SK-N-SH treated with all-trans-retinoic acid at 6 μM for 48 hours (cell line): Measurements from ENCODE around the gene MAGI3.

Experiments
- ATAC-seq: fragments of 200-7000 bp; cut with Tn5 transposase; 3 replicates; pipeline ENCODE4 v1.9.1; 2020; ENCODE audit warnings: mild to moderate bottlenecking, moderate library complexity
- ARNTL ChIP-seq: fragments of 450-650 bp; formaldehyde crosslinking; IDR thresholded peaks from 2 replicates; pipeline ENCODE4 v1.5.0; 2020; ENCODE audit warnings: low read depth, mild to moderate bottlenecking, moderate library complexity, borderline replicate concordance
- CSDC2 ChIP-seq: fragments of 250-450 bp; sonication (Bioruptor Pico); IDR thresholded peaks from 2 replicates; pipeline ENCODE4 v1.5.0; 2020; ENCODE audit warnings: mild to moderate bottlenecking, moderate library complexity
- ESRRG ChIP-seq: fragments of 250-450 bp; sonication (Bioruptor Pico); IDR thresholded peaks from 2 replicates; pipeline ENCODE4 v1.6.1; 2021; ENCODE audit warnings: mild to moderate bottlenecking
- GLIS3 ChIP-seq: fragments of 250-450 bp; sonication (Bioruptor Pico); IDR thresholded peaks from 2 replicates; pipeline ENCODE4 v1.5.0; 2020; ENCODE audit warnings: mild to moderate bottlenecking, moderate library complexity
- ISL1 ChIP-seq: fragments of 250-450 bp; sonication (Bioruptor Pico); IDR thresholded peaks from 2 replicates; pipeline ENCODE4 v2.1.2; 2022; ENCODE audit warnings: mild to moderate bottlenecking, moderate library complexity
- OSR1 ChIP-seq: fragments of 250-450 bp; sonication (Bioruptor Pico); IDR thresholded peaks from 2 replicates; pipeline ENCODE4 v1.8.0; 2022; ENCODE audit warnings: moderate library complexity, mild to moderate bottlenecking, inconsistent platforms
- PPARA ChIP-seq: fragments of 250-450 bp; sonication (Bioruptor Pico); IDR thresholded peaks from 2 replicates; pipeline ENCODE4 v1.5.0; 2020; ENCODE audit warnings: mild to moderate bottlenecking, borderline replicate concordance
- RARB ChIP-seq: fragments of 250-450 bp; sonication (Bioruptor Pico); IDR thresholded peaks from 2 replicates; pipeline ENCODE4 v1.8.0; 2021; ENCODE audit warnings: mild to moderate bottlenecking, moderate library complexity
- SNAI2 ChIP-seq: fragments of 250-450 bp; sonication (Bioruptor Pico); IDR thresholded peaks from 2 replicates; pipeline ENCODE4 v1.5.0; 2020; ENCODE audit warnings: mild to moderate bottlenecking, moderate library complexity
- TCF4 ChIP-seq: fragments of 250-450 bp; sonication (Bioruptor Pico); IDR thresholded peaks from 2 replicates; pipeline ENCODE4 v1.8.0; 2021; ENCODE audit warnings: mild to moderate bottlenecking, moderate library complexity, borderline replicate concordance
- TOX ChIP-seq: fragments of 250-450 bp; sonication (Bioruptor Pico); IDR thresholded peaks from 2 replicates; pipeline ENCODE4 v1.8.0; 2021; ENCODE audit warnings: mild to moderate bottlenecking, moderate library complexity, borderline replicate concordance
- ZC3H10 ChIP-seq: fragments of 250-450 bp; sonication (Bioruptor Pico); IDR thresholded peaks from 2 replicates; pipeline ENCODE4 v1.5.1; 2021; ENCODE audit warnings: mild to moderate bottlenecking, moderate library complexity
- ZFP3 ChIP-seq: fragments of 250-450 bp; sonication (Bioruptor Pico); IDR thresholded peaks from 2 replicates; pipeline ENCODE4 v1.5.0; 2020; ENCODE audit warnings: mild to moderate bottlenecking, moderate library complexity
- ZFP30 ChIP-seq: fragments of 450-650 bp; formaldehyde crosslinking; IDR thresholded peaks from 2 replicates; pipeline ENCODE4 v1.5.0; 2022; ENCODE audit warnings: mild to moderate bottlenecking, moderate library complexity
- ZNF565 ChIP-seq: fragments of 450-650 bp; formaldehyde crosslinking; conservative IDR thresholded peaks from 2 replicates; pipeline ENCODE4 v1.5.0; 2020; ENCODE audit warnings: low read depth, mild to moderate bottlenecking, moderate library complexity
- ZNF70 ChIP-seq: fragments of 450-650 bp; formaldehyde crosslinking; IDR thresholded peaks from 2 replicates; pipeline ENCODE4 v1.5.0; 2020; ENCODE audit warnings: mild to moderate bottlenecking, moderate library complexity
- ZNF8 ChIP-seq: fragments of 450-650 bp; formaldehyde crosslinking; IDR thresholded peaks from 2 replicates; pipeline ENCODE4 v1.5.0; 2020; ENCODE audit warnings: mild to moderate bottlenecking, moderate library complexity
- TF ChIP-seq, protein P1 (sequence below): fragments of 250-450 bp; sonication (Bioruptor Pico); IDR thresholded peaks from 2 replicates; pipeline ENCODE4 v1.5.1; 2020; ENCODE audit warnings: low read depth, mild to moderate bottlenecking, moderate library complexity
- TF ChIP-seq, protein P2 (sequence below): fragments of 250-450 bp; sonication (Bioruptor Pico); IDR thresholded peaks from 2 replicates; pipeline ENCODE4 v1.8.0; 2021; ENCODE audit warnings: low read depth, mild to moderate bottlenecking, moderate library complexity, borderline replicate concordance
- TF ChIP-seq, protein P3 (sequence below): fragments of 250-450 bp; sonication (Bioruptor Pico); IDR thresholded peaks from 2 replicates; pipeline ENCODE4 v1.8.0; 2020; ENCODE audit warnings: mild to moderate bottlenecking, moderate library complexity, borderline replicate concordance
- TF ChIP-seq, protein P4 (sequence below): fragments of 250-450 bp; sonication (Bioruptor Pico); IDR thresholded peaks from 2 replicates; pipeline ENCODE4 v1.5.1; 2021; ENCODE audit warnings: mild to moderate bottlenecking, moderate library complexity

The MAGI3 gene

DNA sequence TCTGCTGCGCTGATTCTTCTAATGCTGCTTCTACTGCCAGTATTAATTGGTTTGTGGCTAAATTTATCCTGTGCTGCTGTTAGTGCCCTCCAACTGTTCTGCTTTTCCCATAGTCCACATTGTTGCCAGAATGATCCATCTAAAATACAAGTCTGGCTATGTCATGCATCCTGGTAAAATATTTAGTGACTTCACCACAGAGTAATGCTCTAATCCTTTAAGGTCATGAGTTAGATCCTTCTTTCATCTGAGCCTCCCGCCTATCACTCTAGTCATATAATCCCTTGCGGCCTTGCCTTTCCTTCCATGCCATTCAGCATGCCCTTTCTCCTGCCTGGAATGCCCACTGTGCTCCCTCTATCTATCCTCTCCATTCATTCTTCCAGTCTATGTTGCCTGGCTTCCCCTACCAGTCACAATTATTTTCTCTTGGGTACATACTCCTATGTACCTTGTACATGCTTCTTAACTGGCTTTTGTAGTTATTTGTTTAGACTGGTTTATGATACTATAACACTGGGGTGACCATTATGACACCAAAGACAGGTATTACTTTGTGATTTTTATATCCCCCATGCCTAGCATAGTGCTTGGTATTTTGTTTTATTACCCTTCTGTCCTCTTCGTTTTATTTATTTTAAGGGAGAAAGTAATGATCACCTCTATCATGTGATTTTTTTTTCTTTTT is 144.0 kb downstream of the MAGI3 start:
- TF ChIP-seq CSDC2 (CRISPR knock-in tag) (0 out of 2 replicates have a peak, but pooled peaks have one; percentile 41), ZC3H10 (CRISPR knock-in tag) (peak; percentile 40; the same call in 1 of the 2 replicates), SNAI2 (CRISPR knock-in tag) (peak; percentile 68; the same call in 1 of the 2 replicates), ISL1 (peak; percentile 76), ZFP3 (no peak)
- TF ChIP-seq, protein P1, sequence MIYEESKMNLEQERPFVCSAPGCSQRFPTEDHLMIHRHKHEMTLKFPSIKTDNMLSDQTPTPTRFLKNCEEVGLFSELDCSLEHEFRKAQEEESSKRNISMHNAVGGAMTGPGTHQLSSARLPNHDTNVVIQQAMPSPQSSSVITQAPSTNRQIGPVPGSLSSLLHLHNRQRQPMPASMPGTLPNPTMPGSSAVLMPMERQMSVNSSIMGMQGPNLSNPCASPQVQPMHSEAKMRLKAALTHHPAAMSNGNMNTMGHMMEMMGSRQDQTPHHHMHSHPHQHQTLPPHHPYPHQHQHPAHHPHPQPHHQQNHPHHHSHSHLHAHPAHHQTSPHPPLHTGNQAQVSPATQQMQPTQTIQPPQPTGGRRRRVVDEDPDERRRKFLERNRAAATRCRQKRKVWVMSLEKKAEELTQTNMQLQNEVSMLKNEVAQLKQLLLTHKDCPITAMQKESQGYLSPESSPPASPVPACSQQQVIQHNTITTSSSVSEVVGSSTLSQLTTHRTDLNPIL: peak; percentile 81
- TF ChIP-seq, protein P2, sequence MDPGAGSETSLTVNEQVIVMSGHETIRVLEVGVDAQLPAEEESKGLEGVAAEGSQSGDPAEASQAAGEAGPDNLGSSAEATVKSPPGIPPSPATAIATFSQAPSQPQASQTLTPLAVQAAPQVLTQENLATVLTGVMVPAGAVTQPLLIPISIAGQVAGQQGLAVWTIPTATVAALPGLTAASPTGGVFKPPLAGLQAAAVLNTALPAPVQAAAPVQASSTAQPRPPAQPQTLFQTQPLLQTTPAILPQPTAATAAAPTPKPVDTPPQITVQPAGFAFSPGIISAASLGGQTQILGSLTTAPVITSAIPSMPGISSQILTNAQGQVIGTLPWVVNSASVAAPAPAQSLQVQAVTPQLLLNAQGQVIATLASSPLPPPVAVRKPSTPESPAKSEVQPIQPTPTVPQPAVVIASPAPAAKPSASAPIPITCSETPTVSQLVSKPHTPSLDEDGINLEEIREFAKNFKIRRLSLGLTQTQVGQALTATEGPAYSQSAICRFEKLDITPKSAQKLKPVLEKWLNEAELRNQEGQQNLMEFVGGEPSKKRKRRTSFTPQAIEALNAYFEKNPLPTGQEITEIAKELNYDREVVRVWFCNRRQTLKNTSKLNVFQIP (CRISPR knock-in tag): no peak
- ATAC-seq: peak; percentile 80

DNA sequence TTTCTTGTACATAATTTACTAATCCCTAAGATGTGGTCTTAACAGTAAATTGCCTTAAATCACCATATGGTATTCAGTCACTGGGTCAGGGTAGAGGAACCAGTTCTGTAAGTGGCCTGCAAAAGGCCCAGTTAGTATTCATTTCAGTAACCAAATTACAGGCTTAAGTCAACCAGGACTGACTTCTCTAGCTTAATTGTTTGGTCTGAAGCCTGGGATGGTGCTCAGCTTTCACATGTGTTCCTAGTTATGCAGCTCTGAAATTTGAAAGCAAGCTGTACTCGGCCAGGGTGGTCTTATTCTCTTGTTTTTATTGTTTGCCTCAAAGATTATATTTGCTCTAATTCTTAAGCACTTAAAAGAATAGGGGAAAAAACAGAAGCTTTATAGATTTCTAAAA is 144.6 kb downstream of the MAGI3 start:
- ATAC-seq: peak; percentile 74
- TF ChIP-seq CSDC2 (CRISPR knock-in tag): no peak
- TF ChIP-seq SNAI2 (CRISPR knock-in tag): 0 out of 2 replicates have a peak, but pooled peaks have one; percentile 20
- no peak for TF ChIP-seq ZFP3
- peak; percentile 74 for TF ChIP-seq TCF4 (CRISPR knock-in tag)

DNA sequence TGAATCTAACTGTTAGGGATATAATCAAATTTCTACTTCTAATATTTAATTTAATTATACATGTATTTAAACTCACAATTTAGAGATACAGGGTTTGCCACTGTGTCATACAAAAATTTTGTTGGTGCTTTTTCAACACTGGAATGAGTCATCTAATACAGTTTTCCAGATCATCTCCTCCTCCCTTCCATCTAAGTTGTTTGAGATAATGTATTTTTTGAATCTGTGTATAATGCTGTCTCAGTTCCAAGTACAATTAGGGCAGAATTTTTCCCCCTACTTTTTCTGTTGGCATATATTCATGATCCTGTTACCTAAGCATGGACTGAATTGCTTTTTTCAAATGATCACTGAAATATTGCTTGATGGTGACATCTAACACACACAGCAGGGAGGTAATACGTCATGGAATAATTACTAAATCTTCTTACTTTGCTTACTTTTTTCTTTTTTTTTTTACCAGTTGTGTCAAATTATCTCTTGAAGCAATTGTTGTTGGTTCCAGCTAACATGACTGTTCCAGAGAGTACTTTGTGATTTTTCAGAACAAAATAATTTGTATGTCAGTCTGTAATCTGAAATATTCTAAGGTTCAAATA is 146.0 kb downstream of the MAGI3 start:
- peak; percentile 51 for ATAC-seq
- TF ChIP-seq GLIS3 (no peak), TOX (CRISPR knock-in tag) (no peak), ISL1 (peak; percentile 81), ARNTL (CRISPR knock-in tag) (no peak)

DNA sequence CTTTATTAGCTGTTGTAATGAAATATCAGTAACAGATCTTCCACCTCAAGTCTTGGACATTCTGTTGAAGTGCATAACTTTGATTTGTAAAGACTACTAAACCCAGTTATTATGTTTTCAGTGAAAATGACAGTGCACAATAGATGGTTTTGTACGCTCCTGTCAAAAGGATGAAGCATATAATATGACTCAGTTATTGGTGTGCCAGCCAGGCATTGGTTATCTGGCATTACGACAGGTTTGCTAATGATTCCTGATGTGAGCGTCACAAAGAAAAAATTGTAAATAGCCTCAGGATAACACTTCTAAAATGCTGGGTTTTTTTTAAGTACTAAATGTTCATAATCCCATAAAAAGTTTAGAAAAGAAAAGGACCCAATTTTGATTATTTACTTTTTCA is 147.9 kb downstream of the MAGI3 start:
- TF ChIP-seq ISL1: 0 out of 2 replicates have a peak, but pooled peaks have one; percentile 8
- TF ChIP-seq, protein P3, sequence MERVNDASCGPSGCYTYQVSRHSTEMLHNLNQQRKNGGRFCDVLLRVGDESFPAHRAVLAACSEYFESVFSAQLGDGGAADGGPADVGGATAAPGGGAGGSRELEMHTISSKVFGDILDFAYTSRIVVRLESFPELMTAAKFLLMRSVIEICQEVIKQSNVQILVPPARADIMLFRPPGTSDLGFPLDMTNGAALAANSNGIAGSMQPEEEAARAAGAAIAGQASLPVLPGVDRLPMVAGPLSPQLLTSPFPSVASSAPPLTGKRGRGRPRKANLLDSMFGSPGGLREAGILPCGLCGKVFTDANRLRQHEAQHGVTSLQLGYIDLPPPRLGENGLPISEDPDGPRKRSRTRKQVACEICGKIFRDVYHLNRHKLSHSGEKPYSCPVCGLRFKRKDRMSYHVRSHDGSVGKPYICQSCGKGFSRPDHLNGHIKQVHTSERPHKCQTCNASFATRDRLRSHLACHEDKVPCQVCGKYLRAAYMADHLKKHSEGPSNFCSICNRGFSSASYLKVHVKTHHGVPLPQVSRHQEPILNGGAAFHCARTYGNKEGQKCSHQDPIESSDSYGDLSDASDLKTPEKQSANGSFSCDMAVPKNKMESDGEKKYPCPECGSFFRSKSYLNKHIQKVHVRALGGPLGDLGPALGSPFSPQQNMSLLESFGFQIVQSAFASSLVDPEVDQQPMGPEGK (CRISPR knock-in tag): no peak
- TF ChIP-seq, all 23 proteins: peak for 1
- ATAC-seq: no peak

DNA sequence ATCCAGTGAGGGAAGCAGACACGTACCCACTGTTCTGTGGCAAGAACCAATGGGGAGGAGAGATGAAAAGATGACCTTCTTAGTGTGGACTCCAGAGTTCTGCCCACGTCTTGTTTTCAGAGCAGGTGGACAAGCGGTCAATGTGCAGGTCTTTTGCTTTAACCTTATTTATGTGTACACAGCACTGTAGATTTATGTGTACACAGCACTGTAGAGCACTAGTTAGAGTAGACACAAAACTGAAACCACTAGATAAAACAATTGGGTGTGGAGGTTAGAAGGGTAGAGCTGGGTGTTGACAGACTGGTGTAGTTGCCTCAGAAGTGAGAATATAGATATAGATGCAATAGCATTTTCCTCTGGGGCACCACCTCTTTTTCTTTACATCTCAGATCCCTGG is 150.0 kb downstream of the MAGI3 start:
- no peak for ATAC-seq
- TF ChIP-seq, protein P1: no peak
- no peak for TF ChIP-seq ZNF565 (CRISPR knock-in tag)
- no peak for TF ChIP-seq ZFP30 (CRISPR knock-in tag)
- no peak for TF ChIP-seq ZNF8
- TF ChIP-seq, protein P2 (CRISPR knock-in tag): no peak
- TF ChIP-seq PPARA (CRISPR knock-in tag): no peak
- TF ChIP-seq ESRRG (CRISPR knock-in tag): no peak
- TF ChIP-seq ZNF70: no peak
- TF ChIP-seq, protein P3 (CRISPR knock-in tag): no peak
- no peak for TF ChIP-seq SNAI2 (CRISPR knock-in tag)
- TF ChIP-seq RARB: no peak
- no peak for TF ChIP-seq TCF4 (CRISPR knock-in tag)
- TF ChIP-seq OSR1: no peak
- TF ChIP-seq, protein P4, sequence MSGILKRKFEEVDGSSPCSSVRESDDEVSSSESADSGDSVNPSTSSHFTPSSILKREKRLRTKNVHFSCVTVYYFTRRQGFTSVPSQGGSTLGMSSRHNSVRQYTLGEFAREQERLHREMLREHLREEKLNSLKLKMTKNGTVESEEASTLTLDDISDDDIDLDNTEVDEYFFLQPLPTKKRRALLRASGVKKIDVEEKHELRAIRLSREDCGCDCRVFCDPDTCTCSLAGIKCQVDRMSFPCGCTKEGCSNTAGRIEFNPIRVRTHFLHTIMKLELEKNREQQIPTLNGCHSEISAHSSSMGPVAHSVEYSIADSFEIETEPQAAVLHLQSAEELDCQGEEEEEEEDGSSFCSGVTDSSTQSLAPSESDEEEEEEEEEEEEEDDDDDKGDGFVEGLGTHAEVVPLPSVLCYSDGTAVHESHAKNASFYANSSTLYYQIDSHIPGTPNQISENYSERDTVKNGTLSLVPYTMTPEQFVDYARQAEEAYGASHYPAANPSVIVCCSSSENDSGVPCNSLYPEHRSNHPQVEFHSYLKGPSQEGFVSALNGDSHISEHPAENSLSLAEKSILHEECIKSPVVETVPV (CRISPR knock-in tag): no peak
- TF ChIP-seq ISL1: no peak
- TF ChIP-seq CSDC2 (CRISPR knock-in tag): no peak
- TF ChIP-seq TOX (CRISPR knock-in tag): no peak
- TF ChIP-seq ARNTL (CRISPR knock-in tag): no peak
